HG02571 (cell line): ENCODE results near the gene SEPTIN8.

ENCODE experiments used
- ATAC-seq: cut with Tn5 transposase; IDR thresholded peaks from one replicate; pipeline ENCODE4 v1.9.1; 2021; ENCODE audit warnings: mild to moderate bottlenecking, moderate library complexity; ENCODE audit not compliant: unreplicated experiment

Gene SEPTIN8

DNA sequence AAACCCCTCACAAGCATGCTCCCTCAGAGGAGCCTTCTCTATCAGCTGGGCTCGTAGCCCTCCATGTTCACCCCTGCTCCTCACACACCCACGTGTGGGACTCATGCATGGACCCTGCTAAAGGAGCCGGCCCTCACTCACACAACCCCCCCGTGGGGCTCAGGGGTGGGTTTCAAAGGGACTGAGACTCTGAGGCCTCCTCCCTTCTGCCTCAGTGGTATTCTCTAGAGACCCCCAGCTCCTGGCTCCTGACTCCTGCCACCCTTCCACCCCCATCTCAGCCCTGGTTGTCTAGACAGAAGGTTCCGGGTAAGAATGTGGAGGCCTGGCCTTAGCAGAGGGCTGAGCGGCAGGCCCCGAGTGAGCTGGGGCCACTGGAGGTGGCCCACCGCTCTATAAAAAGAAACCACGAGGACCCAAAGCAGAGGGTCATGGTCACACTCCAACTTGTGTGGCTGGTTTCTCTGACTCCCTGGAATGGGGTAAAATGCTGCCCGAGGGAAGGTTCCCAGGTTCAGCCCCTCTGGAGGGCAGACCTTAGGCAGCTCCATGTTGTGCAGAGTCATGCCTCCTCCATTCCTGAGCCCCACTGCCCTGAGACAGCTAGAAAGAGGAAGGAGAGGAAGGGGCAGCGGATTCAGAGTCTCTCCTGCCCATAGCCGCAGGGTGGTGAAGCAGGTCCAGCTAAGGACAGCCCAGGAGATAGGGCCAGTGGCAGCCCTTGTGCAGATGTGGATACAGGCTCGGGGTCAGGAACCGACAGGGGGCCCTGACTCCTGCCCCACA lies 10.8 kb downstream of the SEPTIN8 start:
- ATAC-seq = no peak

DNA sequence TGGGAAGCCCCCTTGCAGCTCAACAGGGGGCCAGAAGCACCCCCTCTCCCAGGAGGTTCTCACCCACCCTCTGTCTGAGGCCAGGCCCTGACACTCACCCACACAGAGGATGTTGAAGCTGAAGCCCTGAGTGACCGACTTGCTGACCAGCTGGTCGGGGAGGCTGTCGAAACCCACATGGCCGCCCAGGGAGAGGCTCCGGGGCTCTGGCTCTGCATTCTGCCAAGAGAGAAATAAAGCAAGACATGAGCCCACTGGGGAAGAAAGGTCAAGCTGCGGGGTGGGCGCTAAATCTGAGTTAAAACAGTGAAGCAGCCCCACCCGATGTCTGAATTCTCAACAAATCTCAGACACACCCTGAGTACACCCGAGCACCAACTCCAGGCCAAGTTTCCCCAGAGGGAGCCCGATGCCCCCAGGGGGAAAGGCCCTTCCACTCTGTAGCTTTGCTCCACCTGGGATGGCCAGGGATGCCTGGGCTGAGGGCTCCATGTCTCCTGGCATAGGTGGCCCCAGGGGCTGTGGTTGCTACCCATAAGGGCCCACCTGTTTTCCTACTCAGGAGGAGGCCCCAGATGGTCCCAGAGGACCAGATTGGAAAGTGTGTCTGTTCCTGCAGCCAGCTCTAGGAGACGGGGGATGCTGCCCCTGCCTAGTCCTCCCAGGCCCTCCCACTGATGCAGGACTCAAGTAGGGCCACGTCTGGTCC lies 11.6 kb downstream of the SEPTIN8 start:
- no peak for ATAC-seq

DNA sequence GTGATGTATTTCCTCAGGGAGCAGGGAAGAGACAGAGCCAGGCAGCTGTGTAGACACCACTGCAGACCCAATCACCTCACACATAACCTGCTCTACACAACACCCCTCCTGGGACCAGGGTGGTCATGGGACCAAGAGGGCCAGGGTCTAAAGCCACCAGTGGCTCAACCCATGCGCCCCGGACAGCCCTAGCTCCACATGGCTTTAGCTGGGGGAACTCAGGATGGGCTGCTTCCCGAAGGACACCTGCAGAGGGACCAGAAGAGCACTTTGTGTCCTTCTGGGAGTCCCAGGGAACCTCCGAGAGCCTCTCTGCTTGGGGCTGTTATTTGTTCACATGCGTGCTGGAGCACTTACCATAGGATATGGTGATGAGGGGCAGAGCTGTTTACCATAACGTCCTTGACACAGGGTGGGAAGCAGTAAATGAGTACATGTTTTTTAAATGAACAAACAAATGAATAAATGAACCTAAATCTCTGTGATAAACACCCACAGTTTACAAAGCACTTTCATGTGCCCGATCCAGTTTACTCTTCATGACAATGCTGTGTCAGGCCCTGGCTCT lies 12.3 kb downstream of the SEPTIN8 start:
- no peak for ATAC-seq

DNA sequence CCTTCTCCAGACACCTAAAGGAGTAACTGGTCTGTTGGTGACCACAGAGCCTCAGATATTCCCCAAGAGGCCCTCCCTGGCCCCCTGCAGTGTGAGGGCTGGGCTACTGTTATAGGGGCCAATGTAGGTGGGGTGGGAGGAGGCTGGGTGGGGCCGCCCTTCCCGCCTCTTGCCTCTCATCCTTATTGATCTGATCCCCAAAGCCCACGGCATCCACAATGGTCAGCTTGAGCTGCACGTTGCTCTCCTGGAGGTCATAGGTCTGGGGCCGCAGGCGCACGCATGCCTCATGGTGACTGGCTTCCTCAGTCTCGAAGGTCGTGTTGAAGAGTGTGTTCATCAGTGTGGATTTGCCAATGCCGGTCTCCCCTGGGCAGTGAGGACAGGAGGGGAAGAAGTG lies 13.0 kb downstream of the SEPTIN8 start:
- no peak for ATAC-seq

DNA sequence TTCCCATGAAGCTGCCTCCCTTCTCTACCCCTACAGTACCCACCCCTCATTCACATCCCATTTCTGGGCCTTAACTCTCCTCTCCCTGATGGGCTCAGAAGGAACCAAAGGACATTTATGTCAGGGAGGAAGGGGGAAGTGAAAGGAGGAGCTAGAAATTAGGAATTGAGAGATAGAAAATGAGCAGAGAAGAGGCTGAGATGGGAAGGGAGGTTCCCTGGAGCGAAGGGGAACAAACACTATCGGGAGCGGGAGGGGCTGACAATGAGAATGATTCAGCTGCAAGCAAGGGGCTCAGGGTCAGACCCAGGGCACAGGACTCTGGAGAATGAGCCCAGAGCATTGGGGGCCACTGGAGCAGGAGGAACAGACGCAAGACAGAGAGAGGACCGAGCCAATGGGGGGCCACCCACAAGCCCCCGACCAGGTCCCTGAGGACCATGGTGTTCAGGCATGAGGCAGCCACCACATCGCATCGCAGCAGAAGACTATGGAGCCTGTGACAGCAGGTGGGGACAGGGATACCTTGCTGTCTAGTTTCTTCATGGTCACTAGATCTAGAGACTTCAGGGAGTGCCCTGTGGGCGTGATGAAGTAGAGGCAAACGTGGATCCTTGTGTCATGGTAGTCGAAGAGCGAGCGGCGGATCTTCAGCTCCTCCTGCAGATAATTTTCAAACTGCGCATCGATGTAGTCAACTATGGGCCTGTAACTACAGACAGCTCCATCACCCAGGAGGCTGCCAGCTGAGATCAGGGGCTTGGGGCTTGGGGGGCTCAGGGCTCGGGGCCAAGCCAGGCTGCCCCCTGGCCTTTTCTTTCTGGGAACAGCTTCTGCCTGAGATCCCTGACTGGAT lies 13.6 kb downstream of the SEPTIN8 start:
- ATAC-seq = no peak

DNA sequence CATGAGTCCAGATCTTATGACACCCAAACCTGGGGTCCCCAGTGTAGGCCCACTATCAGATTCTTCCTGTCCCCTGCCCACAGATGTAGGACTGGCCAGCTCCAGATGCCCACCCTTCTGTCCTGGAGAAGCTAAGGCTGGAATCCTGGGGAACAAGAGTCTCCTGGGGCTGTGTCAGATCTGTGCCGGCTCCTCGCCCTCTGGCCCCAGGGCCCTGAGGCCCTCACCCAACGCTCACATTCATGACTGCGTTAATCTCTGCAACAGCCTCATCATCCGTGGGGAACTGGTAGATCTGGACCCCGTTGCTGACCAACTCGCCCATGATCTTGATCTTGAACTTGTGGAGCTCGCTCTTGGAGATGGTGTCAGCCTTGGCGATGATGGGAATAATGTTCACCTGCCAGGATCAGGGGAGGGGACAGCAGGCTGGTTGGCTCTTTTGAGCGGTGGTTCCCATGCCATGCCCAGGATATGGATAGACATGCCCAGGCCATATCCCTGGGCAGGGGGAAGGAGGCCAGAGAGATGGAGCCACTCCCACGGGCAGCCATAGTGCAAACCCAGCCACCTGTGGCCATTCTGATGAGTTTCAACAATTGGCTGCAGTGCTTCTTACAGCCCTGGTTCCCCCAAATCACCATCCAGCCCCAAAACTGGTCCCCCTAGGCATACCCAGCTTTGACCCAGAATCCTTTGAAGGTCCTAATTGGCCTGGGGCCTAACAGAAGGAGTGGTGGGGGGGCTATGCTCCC lies 14.6 kb downstream of the SEPTIN8 start:
- no peak for ATAC-seq

DNA sequence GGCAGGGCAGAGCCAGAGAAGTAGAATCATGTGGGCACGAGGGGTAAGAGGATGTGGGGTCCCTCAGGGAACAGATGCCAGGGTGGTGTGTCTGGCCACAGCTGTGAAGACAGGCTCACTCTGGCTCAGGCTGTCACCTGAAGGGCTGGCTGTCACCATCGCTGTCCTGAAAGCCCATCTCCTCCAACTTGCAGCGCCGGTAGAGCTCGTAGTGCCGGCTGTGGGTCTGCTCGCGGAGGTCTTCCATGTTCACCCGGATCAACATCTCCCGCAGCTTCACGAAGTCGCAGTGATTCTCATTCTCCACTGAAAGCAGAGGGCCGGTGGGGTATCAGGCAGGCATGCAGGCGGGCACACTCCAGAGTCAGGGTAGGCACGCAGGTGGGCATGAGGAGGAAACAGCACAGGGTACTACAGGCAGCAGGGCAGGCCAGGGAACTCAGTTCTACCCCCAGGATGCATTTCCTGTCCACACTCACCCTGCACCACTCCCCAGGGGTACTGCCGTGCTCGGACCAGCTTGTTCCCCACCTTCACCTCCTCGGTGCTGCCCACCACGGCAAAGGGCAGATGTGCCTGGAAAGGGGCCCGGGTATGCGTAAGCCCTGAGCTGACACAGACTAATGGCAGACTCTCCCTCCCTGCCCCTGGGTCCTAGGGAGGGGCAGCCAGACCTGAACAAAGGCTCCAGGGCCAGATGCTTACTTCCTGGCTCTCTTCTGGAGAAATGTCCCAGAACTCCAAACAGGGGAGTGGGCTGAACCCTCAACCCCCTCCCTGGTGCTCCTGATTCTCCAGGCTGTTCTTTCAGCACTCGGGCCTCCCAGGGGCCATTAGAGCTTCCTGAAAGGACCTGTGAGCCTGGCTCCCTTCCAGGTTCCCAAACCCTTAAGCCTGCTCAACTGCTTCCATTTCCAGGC lies 15.5 kb downstream of the SEPTIN8 start:
- ATAC-seq = no peak

DNA sequence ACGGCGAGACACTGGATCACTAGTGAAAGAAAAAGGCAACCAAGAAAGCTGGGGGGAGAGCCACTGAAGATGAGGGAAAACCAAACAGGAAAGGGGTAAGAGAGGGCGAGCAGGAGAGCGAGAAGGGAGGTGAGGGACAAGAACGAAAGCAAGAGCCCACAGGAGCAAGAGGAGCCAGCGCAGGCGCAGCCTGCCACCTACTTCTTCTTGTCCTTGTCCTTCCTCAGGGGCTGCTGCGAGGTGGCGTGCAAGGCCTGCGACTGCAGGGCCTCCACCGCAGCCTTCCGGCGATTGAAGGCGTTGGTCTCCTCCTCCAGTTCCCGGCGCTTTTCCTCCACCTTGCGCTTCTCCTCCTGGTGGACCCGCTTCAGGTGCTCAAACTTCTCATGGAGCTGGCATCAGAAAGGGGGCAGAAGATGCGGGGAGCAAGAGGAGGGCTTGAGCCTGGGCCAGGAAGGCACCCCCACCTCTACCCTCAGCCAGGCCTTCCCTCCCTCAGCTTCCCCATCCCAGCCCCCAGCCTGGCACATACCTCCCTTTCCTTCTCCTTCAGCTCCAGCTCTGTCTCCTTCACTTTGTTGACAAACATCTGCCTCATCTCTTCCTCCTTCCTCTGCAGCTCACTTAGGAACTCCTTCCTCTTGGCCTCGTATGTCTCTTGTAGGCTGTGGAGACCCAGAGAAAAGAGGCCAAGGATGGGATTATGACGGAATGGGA lies 16.3 kb downstream of the SEPTIN8 start:
- no peak for ATAC-seq

DNA sequence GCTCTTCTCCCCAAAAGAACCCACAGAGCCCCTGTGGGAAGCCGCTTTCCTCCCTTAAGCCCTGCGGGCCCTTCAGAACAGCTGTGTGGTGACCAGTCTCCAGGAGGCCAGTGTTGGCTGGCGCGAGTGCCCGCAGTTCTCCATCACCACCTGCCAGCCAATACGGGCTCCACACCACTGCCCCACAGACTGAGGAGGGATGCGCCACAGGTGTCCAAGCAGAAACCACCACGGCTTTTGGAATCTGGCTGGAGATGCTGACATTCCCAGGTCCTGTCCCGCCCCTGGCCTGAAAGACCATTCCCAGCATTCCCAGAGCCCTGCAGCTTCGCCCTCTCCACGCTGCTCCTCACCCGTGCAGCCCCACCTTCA lies 17.0 kb downstream of the SEPTIN8 start:
- ATAC-seq = no peak

DNA sequence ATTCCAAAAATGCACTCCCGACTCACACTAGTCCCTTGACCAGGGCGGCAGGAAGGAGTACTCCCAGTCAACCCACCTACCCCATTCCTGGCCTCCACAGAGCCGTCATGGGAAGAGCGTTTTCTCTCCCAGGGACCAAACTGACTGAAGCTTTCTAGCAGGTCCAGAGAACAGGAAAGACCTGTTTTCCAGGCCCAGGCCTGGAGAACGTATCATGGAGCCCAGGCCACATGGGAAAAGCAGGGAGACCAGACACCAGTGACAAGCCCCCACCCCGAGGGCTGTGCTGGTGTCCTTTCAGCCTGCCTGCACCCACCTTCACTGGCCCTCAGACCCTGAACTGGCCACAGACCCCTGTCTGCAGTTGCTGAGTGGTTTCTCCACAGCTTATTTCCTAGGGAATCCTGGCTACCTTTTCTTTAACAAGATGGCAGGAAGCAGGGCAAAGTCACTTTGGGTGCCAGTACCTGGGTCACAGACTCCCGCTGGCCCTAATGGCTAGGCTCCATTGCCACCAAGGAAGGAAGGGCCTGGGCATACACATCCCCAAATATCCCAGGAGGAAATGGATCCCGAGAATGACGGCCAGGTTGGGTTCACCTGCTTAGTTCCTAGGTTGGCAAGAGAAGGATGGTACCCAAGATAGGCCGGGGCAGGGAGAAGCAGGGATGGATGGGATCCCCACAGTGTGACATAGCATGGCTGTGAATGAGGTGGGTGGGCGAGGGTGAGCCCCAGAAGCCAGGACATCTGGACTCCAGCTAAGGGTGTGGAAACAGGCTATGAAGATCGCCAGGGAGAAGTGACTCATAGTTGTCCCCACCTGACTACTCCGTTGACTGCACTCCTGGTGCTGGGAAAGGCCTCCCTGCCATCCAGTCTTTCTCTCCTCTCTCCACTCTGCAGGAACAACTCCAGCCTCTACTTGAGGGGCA lies 17.7 kb downstream of the SEPTIN8 start:
- no peak for ATAC-seq

DNA sequence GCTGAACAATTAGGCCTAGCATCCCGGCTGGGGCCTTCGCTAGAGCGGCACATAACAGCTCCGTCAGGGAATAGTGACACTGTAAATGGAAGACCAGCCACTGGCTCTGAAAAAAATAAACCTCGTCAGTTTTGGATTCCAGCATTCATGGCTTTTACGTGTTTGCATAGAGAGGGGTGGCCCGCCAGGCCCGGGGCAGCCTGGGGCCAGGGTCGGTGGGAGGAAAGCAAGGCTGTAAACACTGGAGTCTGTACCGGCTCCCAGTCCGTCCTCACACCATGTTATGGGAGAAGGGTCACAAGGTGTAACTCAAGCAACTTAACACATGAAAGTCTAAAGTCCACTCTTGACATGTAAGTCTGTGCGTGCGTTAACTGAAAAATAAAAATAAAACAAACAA lies 18.6 kb downstream of the SEPTIN8 start:
- ATAC-seq = no peak

DNA sequence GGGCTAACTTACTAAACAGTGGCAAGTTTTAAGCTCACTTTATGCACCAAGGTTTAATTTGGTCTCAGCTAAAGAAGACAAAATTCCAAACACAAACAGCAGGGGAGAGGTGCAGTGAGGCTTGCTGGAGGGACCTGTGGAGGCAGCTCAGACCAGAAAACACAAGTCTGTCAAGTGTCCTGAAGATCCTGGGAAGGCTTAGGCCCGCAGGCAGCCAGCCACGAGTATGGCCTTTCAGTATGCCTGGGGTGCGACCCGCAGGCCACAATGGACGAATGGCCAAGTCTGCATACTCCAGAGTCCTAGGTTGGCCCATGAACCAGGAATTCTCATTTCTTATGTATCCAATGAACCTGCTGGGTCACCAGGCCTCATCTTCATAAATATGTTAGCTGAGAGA lies 20.5 kb downstream of the SEPTIN8 start:
- ATAC-seq = no peak

DNA sequence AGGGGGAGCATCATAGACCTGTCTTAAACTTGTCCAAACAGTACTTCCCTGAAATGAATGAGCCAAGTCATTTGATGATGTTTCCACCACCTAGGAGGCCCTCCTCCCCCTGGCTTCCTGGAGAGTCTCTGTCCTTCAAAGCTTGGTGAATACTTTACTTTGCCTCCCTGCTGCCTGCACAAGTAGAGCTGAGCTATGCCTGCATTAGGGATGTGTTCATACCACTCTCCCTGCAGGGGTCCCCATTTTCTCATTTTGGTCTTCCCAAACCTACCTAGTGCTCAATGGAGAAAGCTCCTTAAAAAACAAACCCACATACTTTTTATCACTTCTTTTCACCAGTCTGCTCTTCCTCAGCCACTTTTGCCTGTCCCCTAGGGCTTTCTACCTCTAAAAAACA lies 22.1 kb downstream of the SEPTIN8 start:
- no peak for ATAC-seq

DNA sequence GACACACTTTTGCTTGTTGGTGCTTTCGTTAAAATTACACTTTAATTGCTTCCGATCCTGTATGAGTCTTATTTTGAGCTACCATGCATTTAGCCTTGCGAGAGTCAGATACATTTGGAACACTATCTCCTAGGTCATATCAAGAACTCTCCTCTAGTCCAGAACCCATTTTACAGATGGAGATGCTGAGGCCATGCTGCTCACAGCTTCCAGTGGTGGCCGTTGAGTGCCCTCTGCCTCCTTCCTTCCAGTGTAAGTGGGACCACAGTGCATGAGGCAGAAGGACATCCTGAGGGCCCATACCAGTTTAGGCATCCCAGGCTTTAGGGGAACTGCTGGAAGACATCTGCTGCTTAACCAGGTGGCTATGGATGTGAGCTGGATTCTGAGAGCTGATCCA lies 22.9 kb downstream of the SEPTIN8 start:
- no peak for ATAC-seq

DNA sequence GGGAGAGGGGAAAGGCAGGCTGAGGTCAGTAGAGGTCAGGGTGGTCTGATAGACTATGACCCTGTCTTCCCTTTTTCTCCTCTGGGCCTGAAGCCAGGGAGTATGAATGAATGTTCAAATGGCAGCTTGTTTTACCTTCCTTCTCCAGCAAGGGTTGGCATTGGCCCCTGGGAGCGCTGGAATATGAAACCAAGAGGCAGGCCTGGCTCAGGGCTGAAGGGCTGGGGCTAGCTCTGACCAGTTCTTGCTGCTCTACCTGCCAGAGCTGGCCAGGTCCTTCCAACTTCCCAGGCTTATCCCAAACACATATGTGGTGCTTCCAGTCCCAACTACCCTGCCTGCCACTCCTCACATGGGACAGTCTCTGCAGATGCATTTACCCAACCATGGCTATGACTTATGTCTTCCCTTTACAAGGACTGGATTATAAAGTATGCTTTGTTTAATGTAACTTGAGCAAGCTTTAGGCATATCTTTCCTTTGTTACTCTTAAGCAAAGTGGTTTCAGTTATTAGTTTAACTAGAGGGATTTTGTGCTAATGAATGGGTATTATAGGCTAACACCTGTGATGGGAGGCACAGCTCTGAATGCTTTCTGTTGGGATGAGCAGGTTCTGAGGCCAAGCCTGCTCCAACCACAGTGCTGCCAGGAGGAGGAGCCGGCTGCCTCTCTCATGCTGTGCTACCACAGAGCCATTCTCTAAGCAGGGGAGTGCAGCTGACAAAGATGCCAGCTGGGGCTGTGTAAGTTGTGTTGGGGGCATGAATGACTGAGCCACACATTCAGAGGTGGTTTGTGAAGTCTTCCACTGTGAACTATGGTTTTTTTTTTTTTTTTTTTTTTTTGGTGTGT lies 23.7 kb downstream of the SEPTIN8 start:
- ATAC-seq = no peak

DNA sequence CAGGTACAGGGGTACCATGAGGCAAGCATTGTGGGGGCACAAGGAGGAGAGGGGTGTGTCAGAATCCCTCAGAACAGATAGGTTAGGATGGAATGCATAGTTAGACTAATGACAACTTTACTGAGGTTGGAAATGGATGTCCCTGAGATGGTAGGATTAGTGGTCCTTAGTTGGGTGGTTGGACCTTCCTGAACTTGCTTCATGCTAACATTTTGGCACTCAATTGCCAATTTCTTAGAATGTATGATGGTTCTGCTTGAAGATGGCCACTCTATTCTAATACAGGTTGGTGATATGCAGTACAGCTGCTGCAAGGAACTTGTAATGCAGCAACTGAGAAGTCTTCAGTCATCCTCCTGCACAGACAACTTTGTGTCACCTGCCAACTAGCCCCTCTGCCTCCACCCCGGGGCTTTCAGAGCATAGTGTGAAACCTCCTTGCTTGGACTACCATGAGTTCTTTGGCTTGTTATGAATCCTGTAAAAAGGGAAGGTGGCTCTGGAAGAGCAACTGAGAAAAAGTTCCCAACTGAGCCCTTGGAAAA lies 24.4 kb downstream of the SEPTIN8 start:
- no peak for ATAC-seq
